Ureter (tissue), 1 donor: ENCODE data around the gene HDAC1. TPM values are rescaled to one million over a fixed set of nuclear protein-coding genes. Genes with fewer than 3 reads are reported as not detected.
"Not testable (repeated sequence)": the region's sequence is repeated elsewhere in the genome, so short reads cannot be mapped to it uniquely, and the experiment has no call there.

Experiments
- DNase-seq: peaks from one replicate; pipeline ENCODE4 v3.0.0-alpha.2; 2020; ENCODE audit warnings: low spot score
- total RNA-seq: library from RNA; stranded (reverse); gene quantifications from one replicate; pipeline ENCODE4 v1.2.4, GENCODE V29; 2023
- donor health status: DM: yes; HTN: yes; CAD: no.

The HDAC1 gene
- total RNA-seq, 1 donor from 2014 or later: 113 TPM

DNA sequence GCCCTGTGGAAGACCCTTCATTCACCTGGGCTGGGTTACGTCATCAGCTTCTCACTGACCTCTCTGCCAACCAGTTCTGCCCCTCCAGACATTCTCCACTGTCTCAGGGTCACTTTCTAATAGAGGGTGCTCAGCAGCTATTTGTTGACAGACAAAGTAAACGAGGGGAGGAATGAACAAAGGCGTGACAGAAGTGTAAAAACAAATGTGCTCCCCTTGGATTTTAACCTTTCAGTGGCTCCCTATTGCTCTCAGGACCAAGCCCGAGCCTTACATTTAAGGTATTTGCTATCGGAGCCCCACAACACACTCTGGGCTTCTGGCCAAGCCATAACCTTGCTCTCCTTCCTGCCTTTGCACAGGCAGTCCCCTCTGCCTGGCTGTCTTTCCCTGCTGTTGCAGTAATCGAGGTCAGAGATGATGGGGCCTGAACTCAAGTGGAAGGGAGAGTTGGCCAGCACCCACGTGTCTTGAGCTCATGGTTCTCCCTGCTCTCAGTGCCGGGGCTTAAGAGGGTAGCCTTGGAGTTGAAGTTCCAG, 53.5 kb downstream of the HDAC1 start:
- DNase-seq: no peak

DNA sequence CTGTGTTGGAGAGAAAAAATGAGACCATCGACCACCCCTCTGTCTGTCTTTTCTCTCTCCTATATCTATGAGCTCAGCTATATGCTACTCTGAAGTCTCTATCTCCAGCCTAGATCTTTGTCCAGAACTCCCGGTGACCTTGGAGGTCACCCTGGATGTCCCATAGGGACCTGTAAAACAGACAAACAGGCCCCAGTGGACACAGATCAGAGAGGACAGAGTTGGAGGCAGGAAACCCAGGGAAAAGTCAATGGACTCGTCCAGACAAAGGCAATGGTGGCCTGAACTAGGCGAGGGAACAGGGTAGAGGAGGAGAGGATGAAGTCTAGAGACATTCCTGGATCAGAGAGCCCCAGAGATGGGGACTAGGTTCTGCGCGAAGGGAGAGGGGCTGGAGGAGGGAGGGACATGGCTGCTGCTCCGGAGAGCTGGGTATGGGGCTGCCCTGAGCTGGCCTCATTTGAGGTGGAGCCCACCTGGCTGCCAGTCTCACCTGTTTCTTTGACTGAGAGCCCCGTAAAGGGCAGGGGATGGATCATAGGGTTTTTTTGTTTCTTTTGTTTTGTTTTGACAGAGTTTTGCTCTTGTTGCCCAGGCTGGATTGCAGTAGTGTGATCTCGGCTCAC, 54.8 kb downstream of the HDAC1 start:
- DNase-seq: no peak

- no peak for DNase-seq
Measured at GRCh38 chr1:32349211-32349708, 57.4 kb downstream of the HDAC1 start.

GRCh38 chr1:32350785-32351398, 59.0 kb downstream of the HDAC1 start:
- DNase-seq: peak; percentile 81

- peak; percentile 95 for DNase-seq
Measured at GRCh38 chr1:32351399-32352238, 59.7 kb downstream of the HDAC1 start.

GRCh38 chr1:32352239-32352745, 60.4 kb downstream of the HDAC1 start:
- no peak for DNase-seq

DNA sequence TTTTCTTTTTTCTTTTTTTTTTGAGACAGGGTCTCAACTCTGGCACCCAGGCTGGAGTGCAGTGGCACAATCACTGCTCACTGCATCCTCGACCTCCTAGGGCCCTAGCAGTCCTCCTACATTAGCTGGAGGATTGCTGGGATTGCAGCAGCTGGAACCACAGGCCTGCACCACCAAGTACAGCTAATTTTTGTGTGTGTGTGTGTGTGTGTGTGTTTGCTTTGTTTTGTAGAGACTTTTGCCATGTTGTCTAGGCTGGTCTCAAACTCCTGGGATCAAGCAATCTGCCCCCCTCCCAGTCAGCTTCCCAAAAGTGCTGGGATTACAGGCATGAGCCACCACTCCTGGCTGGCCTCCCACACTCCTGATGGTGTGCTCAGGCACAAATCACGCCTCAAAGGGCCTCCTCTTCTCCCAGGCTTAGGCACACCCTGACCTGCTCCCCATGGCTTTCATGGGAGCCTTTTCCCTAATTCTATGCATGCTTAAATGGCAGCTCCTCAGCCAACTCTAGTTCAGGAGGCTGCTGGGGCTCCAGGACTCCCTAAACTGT, 61.0 kb downstream of the HDAC1 start:
- no peak for DNase-seq

DNA sequence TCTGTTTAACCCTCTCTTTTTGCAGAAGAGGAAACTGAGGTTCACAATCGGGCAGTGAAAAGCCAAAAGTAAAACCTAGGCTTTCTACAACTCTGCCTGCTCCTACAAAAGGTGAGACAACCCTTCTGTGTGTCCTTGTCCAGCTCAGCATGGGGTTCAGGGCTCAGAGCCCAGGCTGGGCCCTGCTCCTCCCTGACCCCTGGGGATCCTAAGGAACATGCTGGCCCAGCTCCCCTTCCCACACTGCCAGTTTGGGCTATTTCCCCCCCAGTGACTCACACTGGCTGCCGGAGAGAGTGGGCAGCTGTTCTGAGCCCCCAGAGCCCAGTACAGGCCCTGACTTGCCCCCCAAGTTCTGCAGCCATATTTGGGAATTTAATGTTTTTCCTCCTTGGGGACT, 61.5 kb downstream of the HDAC1 start:
- no peak for DNase-seq

GRCh38 chr1:32353886-32354570, 62.1 kb downstream of the HDAC1 start:
- no peak for DNase-seq

- not testable (repeated sequence) for DNase-seq
Measured at GRCh38 chr1:32355778-32356177, 63.9 kb downstream of the HDAC1 start.

GRCh38 chr1:32356478-32356877, 64.6 kb downstream of the HDAC1 start:
- no peak for DNase-seq

DNA sequence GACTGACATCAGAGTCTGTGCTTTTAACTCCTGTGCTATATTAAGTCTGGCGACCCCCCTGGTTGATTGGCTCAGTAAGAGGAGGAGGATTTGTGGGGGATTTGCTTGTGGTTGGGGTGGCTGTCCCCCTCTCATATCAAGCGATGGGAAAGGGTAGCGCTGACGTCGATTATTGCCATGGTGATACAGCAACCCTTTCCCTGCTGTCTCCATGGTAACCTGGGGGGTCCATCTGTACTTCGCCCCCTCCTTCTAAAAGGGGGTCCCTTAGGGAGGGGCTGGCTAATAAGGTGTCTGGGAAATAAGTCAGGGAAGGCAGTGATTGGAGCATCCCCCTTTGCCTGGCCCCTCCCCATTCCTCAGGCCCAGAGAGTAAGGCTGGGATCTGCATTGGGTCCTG, 65.7 kb downstream of the HDAC1 start:
- no peak for DNase-seq

DNA sequence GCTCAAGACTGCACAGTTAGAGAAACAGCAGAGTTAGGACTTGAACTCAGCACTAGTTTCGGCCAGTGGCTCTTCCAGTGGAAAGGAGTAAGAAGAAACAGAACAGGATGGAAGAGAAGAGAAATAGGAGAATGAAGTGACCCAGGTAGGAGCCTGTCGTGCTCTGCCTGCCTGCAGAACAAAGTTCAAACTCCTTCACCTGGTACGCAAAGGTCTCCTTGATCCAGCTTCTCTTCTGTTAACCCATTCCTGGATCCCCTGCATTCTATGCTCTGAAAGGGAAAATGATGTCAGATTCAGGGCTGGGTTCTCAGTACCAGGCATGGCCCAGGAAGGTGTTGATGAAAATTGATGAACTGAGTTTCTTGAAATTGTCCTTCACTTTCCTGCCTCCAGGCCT, 66.6 kb downstream of the HDAC1 start:
- no peak for DNase-seq

- DNase-seq: no peak
Measured at GRCh38 chr1:32361308-32361673, 69.4 kb downstream of the HDAC1 start.

GRCh38 chr1:32361674-32362473, 70.0 kb downstream of the HDAC1 start:
- no peak for DNase-seq

GRCh38 chr1:32362474-32363313, 70.8 kb downstream of the HDAC1 start, which contains the start of the genes FAM229A and TSSK3:
Gene FAM229A, minus strand, starts transcription at chr1:32362485. Its CDS starts 394 bp downstream, at chr1:32362091.
Gene TSSK3, plus strand, starts transcription at chr1:32362539. Its CDS starts 163 bp downstream, at chr1:32362702.
- DNase-seq: no peak

- DNase-seq: no peak
Measured at GRCh38 chr1:32363713-32364112, 71.8 kb downstream of the HDAC1 start.

GRCh38 chr1:32364836-32365235, 73.0 kb downstream of the HDAC1 start:
- no peak for DNase-seq

DNA sequence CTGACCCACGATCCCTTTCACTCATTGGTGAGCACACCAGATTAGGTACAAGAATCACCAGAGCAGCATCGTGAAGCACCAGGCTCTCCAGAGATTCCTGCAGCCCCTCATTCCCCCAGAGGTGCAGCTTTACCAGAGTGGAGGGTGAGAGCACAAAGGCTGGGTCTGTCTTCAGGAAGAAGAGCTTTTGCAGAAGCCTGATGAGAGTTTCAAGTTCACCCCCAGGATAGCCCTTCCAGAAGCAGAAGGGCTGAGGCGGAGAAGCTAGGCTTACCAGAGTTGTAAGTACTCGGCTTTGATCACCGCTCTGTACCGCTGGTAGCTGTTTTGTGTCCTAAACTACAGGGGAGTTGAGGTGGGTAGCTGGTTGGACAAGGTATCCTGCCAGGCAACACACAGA, 73.6 kb downstream of the HDAC1 start:
- DNase-seq: no peak
